GM06990 (cell line): ENCODE results near the gene IP6K1.

Source experiments
- DNase-seq: peaks from one replicate; pipeline ENCODE4 v3.0.0-alpha.2; 2011; ENCODE audit not compliant: insufficient read length; ENCODE audit errors: extremely low read depth
- H3K27me3 ChIP-seq: replicated peaks from 2 replicates; pipeline ENCODE4 v1.6.0; 2011; ENCODE audit warnings: low read length; ENCODE audit not compliant: control insufficient read depth, insufficient read depth
- H3K36me3 ChIP-seq: 2 replicates; pipeline ENCODE4 v1.5.1; 2011; ENCODE audit warnings: low read length; ENCODE audit not compliant: control insufficient read depth, insufficient read depth
- H3K4me3 ChIP-seq: replicated peaks from 2 replicates; pipeline ENCODE4 v1.5.1; 2011; ENCODE audit warnings: low read depth, mild to moderate bottlenecking, control low read depth, low read length
- CTCF ChIP-seq: IDR thresholded peaks from 2 replicates; pipeline ENCODE4 v1.5.1; 2011; ENCODE audit warnings: low read length, control low read depth, mild to moderate bottlenecking, inconsistent platforms; ENCODE audit not compliant: insufficient read depth, poor library complexity, severe bottlenecking

The IP6K1 gene

GRCh38 chr3:49794926-49795905 lies 8.9 kb upstream of the IP6K1 start:
- no peak overlapping the region for H3K4me3 ChIP-seq
- DNase-seq = no peak
- no peaks in the 10 kb centered on the region for H3K36me3 ChIP-seq
- TF ChIP-seq CTCF = no peak
- no peaks in the 10 kb centered on the region for H3K27me3 ChIP-seq

- H3K27me3 ChIP-seq = no peaks in the 10 kb centered on the region
- H3K36me3 ChIP-seq = no peaks in the 10 kb centered on the region
- no peak for DNase-seq
- no peak overlapping the region for H3K4me3 ChIP-seq
- no peak for TF ChIP-seq CTCF
These were observed 8.1 kb upstream of the IP6K1 start for GRCh38 chr3:49794431-49794830.

- no peaks in the 10 kb centered on the region for H3K36me3 ChIP-seq
- TF ChIP-seq CTCF = no peak
- H3K27me3 ChIP-seq = no peaks in the 10 kb centered on the region
- no peak for DNase-seq
- H3K4me3 ChIP-seq = no peak overlapping the region
These were observed 7.2 kb upstream of the IP6K1 start for GRCh38 chr3:49793486-49794085.

- H3K4me3 ChIP-seq = no peak overlapping the region
- H3K36me3 ChIP-seq = no peaks in the 10 kb centered on the region
- no peaks in the 10 kb centered on the region for H3K27me3 ChIP-seq
- no peak for DNase-seq
- TF ChIP-seq CTCF = no peak
These were observed 6.2 kb upstream of the IP6K1 start for GRCh38 chr3:49792371-49793150.

- no peak for TF ChIP-seq CTCF
- H3K4me3 ChIP-seq = no peak overlapping the region
- no peak for DNase-seq
- H3K36me3 ChIP-seq = no peaks in the 10 kb centered on the region
- H3K27me3 ChIP-seq = no peaks in the 10 kb centered on the region
These were observed 5.2 kb upstream of the IP6K1 start for GRCh38 chr3:49791571-49791970.
